GM12878 (cell line): ENCODE results near the gene PPIP5K2. TPM values are rescaled to one million over a fixed set of nuclear protein-coding genes. Genes with fewer than 3 reads are reported as not detected.

Experiments used
- ATAC-seq: fragments of 200-7000 bp; cut with Tn5 transposase; 3 replicates; pipeline ENCODE4 v1.9.1; 2020; ENCODE audit warnings: mild to moderate bottlenecking, moderate library complexity
- BruUV-seq: library from RNA; stranded (reverse); fragments of 400-500 nt; replicated peaks from 2 replicates; lab custom pipeline; 2021; lab: Mats Ljungman, UMichigan
- CTCF ChIA-PET: fragments of 300-600 bp; sonication (Branson Sonifier 250); formaldehyde crosslinking; extraction: SDS; loops from one replicate; lab custom pipeline; 2021; ENCODE audit warnings: inconsistent platforms; lab: Yijun Ruan, JAX
- POLR2A ChIA-PET: fragments of 350-600 bp; formaldehyde crosslinking; extraction: SDS; loops from one replicate; lab custom pipeline; 2021; ENCODE audit warnings: inconsistent platforms; lab: Charles Lee
- RAD21 ChIA-PET: fragments of 300-600 bp; sonication (Branson Sonifier 250); formaldehyde crosslinking; loops from one replicate; lab custom pipeline; 2023; ENCODE audit warnings: antibody characterized with exemption; ENCODE audit not compliant: unreplicated experiment; lab: Charles Lee
- SMC1A ChIA-PET: fragments of 300-600 bp; sonication (Branson Sonifier 250); formaldehyde crosslinking; loops from one replicate; lab custom pipeline; 2023; ENCODE audit not compliant: unreplicated experiment, uncharacterized antibody; lab: Charles Lee
- DNase-seq: peaks from one replicate; pipeline ENCODE4 v3.0.0-alpha.2; 2011; ENCODE audit warnings: low read depth, low spot score
- FAIRE-seq: peaks from 3 replicates; lab custom pipeline; 2011; peaks lifted over from hg19 to GRCh38; lab: Jason Lieb, UNC
- H2AFZ ChIP-seq: 2 replicates; pipeline ENCODE4 v1.6.0; 2011; ENCODE audit warnings: low read depth, low read length, control low read depth; ENCODE audit not compliant: control insufficient read depth
- H3K27ac ChIP-seq: 2 replicates; pipeline ENCODE4 v1.5.1; 2011; ENCODE audit warnings: control low read depth; ENCODE audit not compliant: control insufficient read depth, insufficient read depth
- H3K27me3 ChIP-seq, 2 experiments: replicated peaks in 1 of 2; 2 replicates each; pipeline versions ENCODE4 v1.6.0 to v1.6.1; 2011; ENCODE audit warnings: low read length in 1 of 2; ENCODE audit not compliant: control insufficient read depth in 2 of 2, insufficient read depth in 2 of 2
- H3K36me3 ChIP-seq, 2 experiments: 2 replicates each; pipeline ENCODE4 v1.5.1; 2011; ENCODE audit warnings: low read length in 1 of 2; ENCODE audit not compliant: control insufficient read depth in 2 of 2, insufficient read depth in 2 of 2
- H3K4me1 ChIP-seq: 2 replicates; pipeline ENCODE4 v1.6.1; 2011; ENCODE audit warnings: mild to moderate bottlenecking, low read length, moderate library complexity, mixed read lengths; ENCODE audit not compliant: control insufficient read depth, insufficient read depth
- H3K4me2 ChIP-seq: 2 replicates; pipeline ENCODE4 v1.6.0; 2011; ENCODE audit warnings: control low read depth; ENCODE audit not compliant: control insufficient read depth, insufficient read depth
- H3K4me3 ChIP-seq: fragments of 200-600 bp; sonication (generic); 2 replicates; pipeline ENCODE4 v1.5.1; 2016
- H3K79me2 ChIP-seq: 2 replicates; pipeline ENCODE4 v1.6.0; 2011; ENCODE audit warnings: low read length; ENCODE audit not compliant: control insufficient read depth, insufficient read depth
- H3K9ac ChIP-seq: 2 replicates; pipeline ENCODE4 v1.8.0; 2011; ENCODE audit warnings: low read length, control low read depth, mixed read lengths; ENCODE audit not compliant: control insufficient read depth, insufficient read depth
- H3K9me3 ChIP-seq: replicated peaks from 3 replicates; pipeline ENCODE4 v1.5.1; 2011; ENCODE audit warnings: mild to moderate bottlenecking, low read length; ENCODE audit not compliant: control insufficient read depth, insufficient read depth
- H4K20me1 ChIP-seq: 2 replicates; pipeline ENCODE4 v1.6.0; 2011; ENCODE audit not compliant: control insufficient read depth, insufficient read depth
- CREB1 ChIP-seq: IDR thresholded peaks from 2 replicates; pipeline ENCODE4 v1.6.1; 2012; ENCODE audit warnings: low read depth, mild to moderate bottlenecking, inconsistent platforms
- DPF2 ChIP-seq: fragments of 450-650 bp; IDR thresholded peaks from 2 replicates; pipeline ENCODE4 v1.6.1; 2017; ENCODE audit warnings: mild to moderate bottlenecking
- GATAD2B ChIP-seq: fragments of 450-650 bp; conservative IDR thresholded peaks from 2 replicates; pipeline ENCODE4 v1.6.1; 2017; ENCODE audit warnings: low read depth, mild to moderate bottlenecking, moderate library complexity
- IKZF2 ChIP-seq, 2 experiments: fragments of 450-650 bp; IDR thresholded peaks; 2 replicates each; pipeline ENCODE4 v1.6.1; 2017; ENCODE audit warnings: mild to moderate bottlenecking in 2 of 2, moderate library complexity in 2 of 2
- MTA3 ChIP-seq: IDR thresholded peaks from 2 replicates; pipeline ENCODE4 v1.6.1; 2012; ENCODE audit warnings: low read length, inconsistent platforms, borderline replicate concordance
- NFIC ChIP-seq: IDR thresholded peaks from 2 replicates; pipeline ENCODE4 v1.6.1; 2012; ENCODE audit warnings: low read depth, mild to moderate bottlenecking, inconsistent platforms, low read length, moderate library complexity
- NFYB ChIP-seq: IDR thresholded peaks from 2 replicates; pipeline ENCODE4 v1.6.1; 2011; ENCODE audit warnings: low read depth, mild to moderate bottlenecking, low read length, improper control_type of control experiment, moderate library complexity; ENCODE audit not compliant: insufficient read depth
- PAX5 ChIP-seq: IDR thresholded peaks from 2 replicates; pipeline ENCODE4 v1.6.1; 2011; ENCODE audit warnings: low read depth, low read length, borderline replicate concordance
- PML ChIP-seq: IDR thresholded peaks from 2 replicates; pipeline ENCODE4 v1.6.1; 2012; ENCODE audit warnings: low read length, inconsistent platforms
- POLR2AphosphoS5 ChIP-seq: IDR thresholded peaks from 2 replicates; pipeline ENCODE4 v1.6.1; 2011; ENCODE audit warnings: mild to moderate bottlenecking, low read length, inconsistent platforms
- RELA ChIP-seq: fragments of 450-650 bp; IDR thresholded peaks from 2 replicates; pipeline ENCODE4 v1.8.0; 2014; ENCODE audit warnings: borderline replicate concordance; ENCODE audit not compliant: partially characterized antibody
- REST ChIP-seq: IDR thresholded peaks from 2 replicates; pipeline ENCODE4 v1.6.1; 2012; ENCODE audit warnings: mild to moderate bottlenecking, low read depth, low read length
- SPI1 ChIP-seq: IDR thresholded peaks from 2 replicates; pipeline ENCODE4 v1.6.1; 2011; ENCODE audit warnings: low read depth, mild to moderate bottlenecking, low read length, moderate library complexity, borderline replicate concordance; ENCODE audit not compliant: insufficient read depth
- SUZ12 ChIP-seq: fragments of 200-600 bp; sonication (generic); IDR thresholded peaks from one replicate; pipeline ENCODE4 v1.6.1; 2018; ENCODE audit warnings: antibody characterized with exemption, mild to moderate bottlenecking; ENCODE audit not compliant: unreplicated experiment
- TAF1 ChIP-seq: IDR thresholded peaks from 2 replicates; pipeline ENCODE4 v1.6.1; 2011; ENCODE audit warnings: mild to moderate bottlenecking, low read depth, low read length, borderline replicate concordance
- TARDBP ChIP-seq: IDR thresholded peaks from 2 replicates; pipeline ENCODE4 v1.6.1; 2016; ENCODE audit warnings: borderline replicate concordance
- ZNF24 ChIP-seq: fragments of 450-650 bp; IDR thresholded peaks from 2 replicates; pipeline ENCODE4 v1.6.1; 2017; ENCODE audit warnings: antibody characterized with exemption, mild to moderate bottlenecking
- WGBS: methylation state at CpG from one replicate; pipeline ENCODE4 v1.1.6; 2016; ENCODE audit warnings: low lambda C conversion rate; ENCODE audit not compliant: insufficient replicate concordance, insufficient coverage; ENCODE audit errors: missing lambda C conversion rate; 5-methylcytosine and 5-hydroxymethylcytosine counted together
- in situ Hi-C: fragments of 300-500 bp; cut with MboI; formaldehyde crosslinking; loops from 9 replicates; pipeline ENCODE4 v1.14.3; 2018; ENCODE audit warnings: mixed read lengths
- intact Hi-C: fragments of 100-400 bp; cut with micrococcal nuclease; formaldehyde crosslinking; loops from one replicate; pipeline ENCODE4 v1.14.2; 2022; ENCODE audit not compliant: unreplicated experiment
- polyA plus RNA-seq, 11 experiments: library from polyadenylated mRNA; depleted of rRNA in 4 of 11; unstranded in 6 of 11; stranded (reverse) in 5 of 11; fragments of >200 nt; fragmentation: Nextera tagmentation in 4 of 11; fragmentation: Illumina TruSeq in 1 of 11; extraction: Ambion mirVana in 4 of 11; extraction: Trizol in 1 of 11; gene quantifications; 1 replicate in 1 of 11; 2 replicates in 10 of 11; pipeline versions ENCODE4 v1.2.1 to v1.2.3, GENCODE V29; 2011 to 2016; ENCODE audit warnings: inconsistent platforms in 2 of 11, missing spikeins in 2 of 11, low read depth in 1 of 11
- total RNA-seq, 4 experiments: library from RNA; depleted of rRNA in 3 of 4; stranded (reverse); fragments of >200 nt in 3 of 4; fragmentation: Illumina TruSeq in 1 of 4; extraction: Trizol in 1 of 4; gene quantifications; 2 replicates each; pipeline versions ENCODE4 v1.2.1 to v1.2.3, GENCODE V29; 2013 to 2021
- TF ChIP-seq, protein P1 (sequence below): IDR thresholded peaks from 2 replicates; pipeline ENCODE4 v1.6.1; 2012; ENCODE audit warnings: low read length, inconsistent platforms

The PPIP5K2 gene
- total and polyA plus RNA-seq, 10 of the 15 experiments (the other 5 are each of a cell fraction or from before 2014, with no cell fraction given), result 27.7 to 87.3 (median 58.6) TPM

DNA sequence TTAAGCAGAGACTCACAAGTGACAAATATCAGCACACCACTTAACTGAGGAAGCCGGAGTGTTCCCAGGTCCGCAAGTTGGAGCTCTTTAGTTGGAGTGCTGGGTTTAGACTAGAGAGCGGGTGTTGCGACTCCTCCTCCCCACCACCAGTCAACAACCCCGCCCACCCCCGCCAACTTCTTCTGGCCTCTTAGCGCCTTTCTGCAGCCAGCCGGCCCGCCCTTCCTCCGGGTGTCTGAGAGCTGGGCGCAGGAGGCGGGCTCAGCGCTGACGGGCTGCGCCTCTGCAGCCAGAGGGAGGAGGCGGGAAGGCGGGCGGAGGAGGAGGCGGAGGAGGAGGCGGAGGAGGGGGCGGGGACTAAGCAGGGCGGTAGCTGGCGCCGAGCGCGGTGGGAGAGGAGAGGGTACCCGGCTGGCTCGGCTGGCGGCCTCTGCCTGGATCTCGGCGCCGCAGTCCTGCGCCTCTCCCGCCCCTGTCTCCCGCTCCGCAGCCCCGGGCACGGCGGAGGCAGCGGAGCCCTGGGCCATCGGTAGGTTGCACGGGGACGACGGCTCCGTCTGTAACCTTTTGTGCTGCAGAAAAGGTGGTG is 138.4 kb downstream of the PPIP5K2 start, which contains the start of gene MACIR:
TSS of gene MACIR (plus strand) at position 396 of the 589 bp plus-strand sequence. CDS start 17,157 bp downstream, outside the sequence.
- intact Hi-C loops (loop anchor here (2.0 kb wide), 1 partner anchor 82 kb away; no protein-coding TSS in a partner anchor), in situ Hi-C loops (no loop called here)
- peak within 1 kb of the TSS; percentile 87 for H3K4me3 ChIP-seq
- H3K9ac ChIP-seq, result peak within 1 kb of the TSS; percentile 55
- H3K4me1 ChIP-seq, result peaks cover 3% of the 10 kb centered on the region; the same call in 1 of the 2 replicates
- H3K4me2 ChIP-seq, result peak within 1 kb of the TSS; percentile 94
- WGBS, result 0% methylated on average over 29 of the region's 45 CpGs
- DNase-seq (peak; percentile 88), ATAC-seq (peak; percentile 92), FAIRE-seq (peak; percentile 83)
- CTCF ChIA-PET, result interaction anchor here (0.6 to 7.7 kb wide), 5 partner anchors 14 to 218 kb away, joined by 3 to 77 read pairs (median 3); no protein-coding TSS in a partner anchor
- H3K79me2 ChIP-seq, result peaks cover 40% of the 10 kb centered on the region
- H3K27ac ChIP-seq, result peak within 1 kb of the TSS; percentile 34
- POLR2A ChIA-PET, result interaction anchor here (0.6 to 2.6 kb wide), 5 partner anchors 13 to 833 kb away, joined by 3 to 7 read pairs (median 4); partner anchors contain the start of genes GIN1 and PPIP5K2
- H3K27me3 ChIP-seq, result no peaks in the 10 kb centered on the region
- no TSS peak for BruUV-seq
- H2AFZ ChIP-seq, result peak within 1 kb of the TSS; percentile 76
- H4K20me1 ChIP-seq, result no peaks in the 10 kb centered on the region
- H3K9me3 ChIP-seq, result no peaks in the 10 kb centered on the region
- no peaks in the 10 kb centered on the region for H3K36me3 ChIP-seq
- SMC1A ChIA-PET, result interaction anchor here (0.8 to 9.1 kb wide), 7 partner anchors 13 to 427 kb away, joined by 3 to 64 read pairs (median 5); no protein-coding TSS in a partner anchor
- RAD21 ChIA-PET, result interaction anchor here (0.6 to 4.8 kb wide), 6 partner anchors 12 to 282 kb away, joined by 3 to 34 read pairs (median 6); no protein-coding TSS in a partner anchor
- TF ChIP-seq GATAD2B (no peak), TARDBP (no peak), DPF2 (no peak), NFIC (no peak), NFYB (peak; percentile 18; the same call in 1 of the 2 replicates), TAF1 (no peak), PAX5 (no peak), MTA3 (no peak), RELA (no peak), ZNF24 (no peak), SPI1 (no peak), REST (no peak), POLR2AphosphoS5 (peak; percentile 63; the same call in 1 of the 2 replicates), IKZF2 (IDR thresholded peaks at IDR 0.05) (no peak), CREB1 (0 out of 2 replicates have a peak, but pooled peaks have one; percentile 30), SUZ12 (no peak), PML (no peak)
- TF ChIP-seq, protein P1, sequence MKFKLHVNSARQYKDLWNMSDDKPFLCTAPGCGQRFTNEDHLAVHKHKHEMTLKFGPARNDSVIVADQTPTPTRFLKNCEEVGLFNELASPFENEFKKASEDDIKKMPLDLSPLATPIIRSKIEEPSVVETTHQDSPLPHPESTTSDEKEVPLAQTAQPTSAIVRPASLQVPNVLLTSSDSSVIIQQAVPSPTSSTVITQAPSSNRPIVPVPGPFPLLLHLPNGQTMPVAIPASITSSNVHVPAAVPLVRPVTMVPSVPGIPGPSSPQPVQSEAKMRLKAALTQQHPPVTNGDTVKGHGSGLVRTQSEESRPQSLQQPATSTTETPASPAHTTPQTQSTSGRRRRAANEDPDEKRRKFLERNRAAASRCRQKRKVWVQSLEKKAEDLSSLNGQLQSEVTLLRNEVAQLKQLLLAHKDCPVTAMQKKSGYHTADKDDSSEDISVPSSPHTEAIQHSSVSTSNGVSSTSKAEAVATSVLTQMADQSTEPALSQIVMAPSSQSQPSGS, result no peak
